HepG2 (cell line): ENCODE measurements around the gene MEGF11. TPM values are rescaled to one million over a fixed set of nuclear protein-coding genes. Genes with fewer than 3 reads are reported as not detected.

ENCODE experiments used
- ATAC-seq: fragments of 200-7000 bp; cut with Tn5 transposase; 3 replicates; pipeline ENCODE4 v1.9.1; 2020; ENCODE audit warnings: mild to moderate bottlenecking, moderate library complexity
- BruUV-seq: library from RNA; stranded (reverse); fragments of 400-500 nt; replicated peaks from 2 replicates; lab custom pipeline; 2021; lab: Mats Ljungman, UMichigan
- CTCF ChIA-PET: fragments of 300-600 bp; formaldehyde crosslinking; extraction: SDS; loops from one replicate; lab custom pipeline; 2021; ENCODE audit warnings: low total read pairs, inconsistent platforms, low intra/inter-chr PET ratio; lab: Yijun Ruan, JAX
- POLR2A ChIA-PET: fragments of 350-600 bp; sonication (Branson Sonifier 250); formaldehyde crosslinking; loops from one replicate; lab custom pipeline; 2020; ENCODE audit warnings: antibody characterized with exemption, inconsistent platforms; lab: Yijun Ruan, JAX
- DNase-seq: peaks from one replicate; pipeline ENCODE4 v3.0.0-alpha.2; 2015; ENCODE audit warnings: low spot score
- FAIRE-seq: peaks from 3 replicates; lab custom pipeline; 2011; peaks lifted over from hg19 to GRCh38; lab: Jason Lieb, UNC
- H2AFZ ChIP-seq: one replicate; pipeline ENCODE4 v1.6.1; 2011; ENCODE audit warnings: low read length, inconsistent platforms
- H3K27ac ChIP-seq: fragments of 300-600 bp; 3 replicates; pipeline ENCODE4 v1.8.0; 2011; ENCODE audit warnings: mixed run types, mild to moderate bottlenecking, mixed read lengths, low read length, inconsistent platforms; ENCODE audit not compliant: insufficient read depth; ENCODE audit errors: extremely low read length
- H3K27me3 ChIP-seq, 2 experiments: fragments of 200-600 bp in 1 of 2; 2 replicates in 1 of 2; 3 replicates in 1 of 2; pipeline versions ENCODE4 v1.6.0 to v1.8.0; 2011; ENCODE audit warnings: low read length in 2 of 2, mild to moderate bottlenecking in 2 of 2, moderate library complexity in 2 of 2, inconsistent platforms in 1 of 2; ENCODE audit not compliant: insufficient read depth in 2 of 2, control insufficient read depth in 1 of 2
- H3K36me3 ChIP-seq, 2 experiments: fragments of 200-600 bp in 1 of 2; replicated peaks in 1 of 2; 2 replicates in 1 of 2; 3 replicates in 1 of 2; pipeline versions ENCODE4 v1.5.1 to v1.8.0; 2011; ENCODE audit warnings: low read length in 2 of 2, inconsistent platforms in 1 of 2; ENCODE audit not compliant: insufficient read depth in 2 of 2, control insufficient read depth in 1 of 2
- H3K4me1 ChIP-seq: 2 replicates; pipeline ENCODE4 v1.5.1; 2012; ENCODE audit warnings: low read length, inconsistent platforms; ENCODE audit not compliant: insufficient read depth
- H3K4me2 ChIP-seq: 2 replicates; pipeline ENCODE4 v1.6.0; 2011; ENCODE audit warnings: low read depth, low read length, inconsistent platforms
- H3K4me3 ChIP-seq, 3 experiments: fragments of 200-600 bp in 1 of 3; sonication (generic), shearing (Covaris generic) in 1 of 3; replicated peaks in 1 of 3; 2 replicates each; pipeline ENCODE4 v1.5.1; 2011 to 2016; ENCODE audit warnings: low read length in 3 of 3, inconsistent platforms in 2 of 3, low read depth in 2 of 3, mild to moderate bottlenecking in 2 of 3, control low read depth in 1 of 3, mixed read lengths in 1 of 3; ENCODE audit not compliant: insufficient read depth in 1 of 3
- H3K79me2 ChIP-seq: one replicate; pipeline ENCODE4 v1.6.1; 2011; ENCODE audit warnings: low read length, inconsistent platforms; ENCODE audit not compliant: insufficient read depth
- H3K9ac ChIP-seq: 2 replicates; pipeline ENCODE4 v1.6.0; 2011; ENCODE audit warnings: mild to moderate bottlenecking, low read depth, low read length, inconsistent platforms; ENCODE audit not compliant: insufficient read depth
- H3K9me3 ChIP-seq: 2 replicates; pipeline ENCODE4 v1.5.1; 2012; ENCODE audit warnings: mild to moderate bottlenecking, low read length
- H4K20me1 ChIP-seq: 2 replicates; pipeline ENCODE4 v1.6.0; 2011; ENCODE audit warnings: inconsistent platforms, mild to moderate bottlenecking, low read length, moderate library complexity; ENCODE audit not compliant: insufficient read depth
- MAFF ChIP-seq: IDR thresholded peaks from 2 replicates; pipeline ENCODE4 v1.6.1; 2011; ENCODE audit warnings: low read depth, low read length, improper control_type of control experiment
- ZBTB3 ChIP-seq: sonication (generic); formaldehyde crosslinking; IDR thresholded peaks from 2 replicates; pipeline ENCODE4 v1.4.0; 2020; ENCODE audit warnings: low read depth, mild to moderate bottlenecking, moderate library complexity, missing genetic modification reagents, borderline replicate concordance
- ZBTB38 ChIP-seq: sonication (generic); formaldehyde crosslinking; IDR thresholded peaks from 2 replicates; pipeline ENCODE4 v1.5.1; 2020; ENCODE audit warnings: mild to moderate bottlenecking, missing genetic modification reagents
- WGBS: methylation state at CpG from one replicate; pipeline ENCODE4 v1.1.6; 2017; ENCODE audit warnings: low lambda C conversion rate; 5-methylcytosine and 5-hydroxymethylcytosine counted together
- in situ Hi-C: cut with HindIII; loops from 2 replicates; pipeline ENCODE4 v1.10.0; 2017; ENCODE audit warnings: low pct_unique_long_range_greater_than_20kb; ENCODE audit not compliant: extremely low pct_ligation_motif_present
- intact Hi-C: fragments of 100-400 bp; cut with micrococcal nuclease; formaldehyde crosslinking; loops from one replicate; pipeline ENCODE4 v1.10.0; 2022; ENCODE audit not compliant: unreplicated experiment
- microRNA-seq: library from miRNA; unstranded; fragments of <30 nt; microRNA quantifications from one replicate; pipeline ENCODE4, GENCODE V29; 2020
- polyA plus RNA-seq, 8 experiments: library from polyadenylated mRNA; depleted of rRNA in 3 of 8; stranded (reverse) in 7 of 8; unstranded in 1 of 8; fragments of >200 nt; fragmentation: Illumina TruSeq in 4 of 8; extraction: Trizol in 4 of 8; gene quantifications; 2 replicates each; pipeline versions ENCODE4 v1.2.1 to v1.2.3, GENCODE V29; 2011 to 2016; ENCODE audit warnings: low read depth in 4 of 8, missing spikeins in 1 of 8, mixed read lengths in 1 of 8; ENCODE audit not compliant: insufficient read depth in 1 of 8
- small RNA-seq, 3 experiments: library from RNA; depleted of rRNA; stranded (forward); fragments of <200 nt; gene quantifications; one replicate each; pipeline ENCODE3, GENCODE V24; 2012; ENCODE audit warnings: low read depth in 2 of 3, low replicate concordance in 1 of 3; ENCODE audit not compliant: insufficient read length in 3 of 3, insufficient read depth in 2 of 3
- total RNA-seq, 5 experiments: library from RNA; depleted of rRNA; stranded (reverse); fragments of >200 nt; fragmentation: Illumina TruSeq; extraction: Trizol; gene quantifications; 2 replicates each; pipeline ENCODE4 v1.2.3, GENCODE V29; 2016; ENCODE audit warnings: low read depth in 1 of 5
- TF ChIP-seq, protein P1 (sequence below): sonication (generic); formaldehyde crosslinking; IDR thresholded peaks from 2 replicates; pipeline ENCODE4 v1.5.1; 2020; ENCODE audit warnings: mild to moderate bottlenecking, missing genetic modification reagents, moderate library complexity
- TF ChIP-seq, protein P2 (sequence below): sonication (generic); formaldehyde crosslinking; IDR thresholded peaks from 2 replicates; pipeline ENCODE4 v1.4.0; 2020; ENCODE audit warnings: missing genetic modification reagents, borderline replicate concordance

Gene MEGF11
- total and polyA plus RNA-seq, 2 of the 13 experiments (the other 11 are each of a cell fraction or from before 2014, with no cell fraction given), result not detected

DNA sequence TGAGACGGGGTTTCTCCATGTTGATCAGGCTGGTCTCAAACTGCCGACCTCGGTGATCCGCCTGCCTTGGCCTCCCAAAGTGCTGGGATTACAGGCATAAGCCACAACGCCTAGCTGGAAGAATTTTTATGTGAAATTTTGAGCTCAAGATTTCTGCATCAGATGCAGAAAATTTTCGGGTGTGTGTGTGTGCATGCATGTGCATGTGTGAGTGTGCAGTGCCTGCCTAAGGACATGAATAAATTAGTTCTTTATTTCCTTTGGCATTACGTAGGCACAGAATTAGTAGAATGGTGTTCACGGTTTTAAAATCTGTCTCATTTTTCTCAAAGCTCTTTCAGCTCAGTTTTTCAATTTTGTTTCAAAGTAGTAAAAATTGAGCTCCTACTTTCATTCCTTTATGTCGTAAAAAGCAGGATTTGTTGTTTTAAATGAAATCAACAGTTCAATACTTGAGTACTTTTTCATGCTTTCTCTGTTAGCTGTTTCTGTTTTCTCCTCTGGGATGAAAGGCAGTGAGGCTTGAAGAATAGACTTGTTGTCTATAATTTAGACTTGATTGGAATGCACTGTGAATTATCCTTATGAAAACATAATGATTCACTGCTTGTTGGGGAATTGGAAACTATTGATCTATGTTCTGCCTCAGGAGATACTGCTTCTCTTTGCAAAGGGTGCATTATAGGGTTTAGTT is 407.6 kb downstream of the MEGF11 start:
- H3K79me2 ChIP-seq, result no peaks in the 10 kb centered on the region
- in situ Hi-C loops, result no loop called here
- no peak for DNase-seq

More for the DNA sequence above, 407.6 kb downstream of the MEGF11 start:
- ATAC-seq (no peak), FAIRE-seq (no peak)
- WGBS, result 32% methylated on average over 9 of the region's 9 CpGs
- Histone ChIP-seq H3K4me1 (peaks cover 44% of the 10 kb centered on the region), H2AFZ (no peak overlapping the region), H3K4me3 (no peak overlapping the region), H4K20me1 (no peaks in the 10 kb centered on the region), H3K27me3 (no peaks in the 10 kb centered on the region), H3K9ac (no peak overlapping the region), H3K36me3 (no peaks in the 10 kb centered on the region), H3K27ac (no peak overlapping the region), H3K9me3 (no peaks in the 10 kb centered on the region), H3K4me2 (peak overlapping the region; percentile 30; the same call in 1 of the 2 replicates)
- BruUV-seq, result no TSS peak
- CTCF ChIA-PET, result no interaction called here
- intact Hi-C loops, result no loop called here
- TF ChIP-seq, protein P1, sequence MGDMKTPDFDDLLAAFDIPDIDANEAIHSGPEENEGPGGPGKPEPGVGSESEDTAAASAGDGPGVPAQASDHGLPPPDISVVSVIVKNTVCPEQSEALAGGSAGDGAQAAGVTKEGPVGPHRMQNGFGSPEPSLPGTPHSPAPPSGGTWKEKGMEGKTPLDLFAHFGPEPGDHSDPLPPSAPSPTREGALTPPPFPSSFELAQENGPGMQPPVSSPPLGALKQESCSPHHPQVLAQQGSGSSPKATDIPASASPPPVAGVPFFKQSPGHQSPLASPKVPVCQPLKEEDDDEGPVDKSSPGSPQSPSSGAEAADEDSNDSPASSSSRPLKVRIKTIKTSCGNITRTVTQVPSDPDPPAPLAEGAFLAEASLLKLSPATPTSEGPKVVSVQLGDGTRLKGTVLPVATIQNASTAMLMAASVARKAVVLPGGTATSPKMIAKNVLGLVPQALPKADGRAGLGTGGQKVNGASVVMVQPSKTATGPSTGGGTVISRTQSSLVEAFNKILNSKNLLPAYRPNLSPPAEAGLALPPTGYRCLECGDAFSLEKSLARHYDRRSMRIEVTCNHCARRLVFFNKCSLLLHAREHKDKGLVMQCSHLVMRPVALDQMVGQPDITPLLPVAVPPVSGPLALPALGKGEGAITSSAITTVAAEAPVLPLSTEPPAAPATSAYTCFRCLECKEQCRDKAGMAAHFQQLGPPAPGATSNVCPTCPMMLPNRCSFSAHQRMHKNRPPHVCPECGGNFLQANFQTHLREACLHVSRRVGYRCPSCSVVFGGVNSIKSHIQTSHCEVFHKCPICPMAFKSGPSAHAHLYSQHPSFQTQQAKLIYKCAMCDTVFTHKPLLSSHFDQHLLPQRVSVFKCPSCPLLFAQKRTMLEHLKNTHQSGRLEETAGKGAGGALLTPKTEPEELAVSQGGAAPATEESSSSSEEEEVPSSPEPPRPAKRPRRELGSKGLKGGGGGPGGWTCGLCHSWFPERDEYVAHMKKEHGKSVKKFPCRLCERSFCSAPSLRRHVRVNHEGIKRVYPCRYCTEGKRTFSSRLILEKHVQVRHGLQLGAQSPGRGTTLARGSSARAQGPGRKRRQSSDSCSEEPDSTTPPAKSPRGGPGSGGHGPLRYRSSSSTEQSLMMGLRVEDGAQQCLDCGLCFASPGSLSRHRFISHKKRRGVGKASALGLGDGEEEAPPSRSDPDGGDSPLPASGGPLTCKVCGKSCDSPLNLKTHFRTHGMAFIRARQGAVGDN (CRISPR knock-in tag), result no peak
- TF ChIP-seq ZBTB38 (no peak), MAFF (no peak), ZBTB3 (CRISPR knock-in tag) (no peak)
- TF ChIP-seq, protein P2, sequence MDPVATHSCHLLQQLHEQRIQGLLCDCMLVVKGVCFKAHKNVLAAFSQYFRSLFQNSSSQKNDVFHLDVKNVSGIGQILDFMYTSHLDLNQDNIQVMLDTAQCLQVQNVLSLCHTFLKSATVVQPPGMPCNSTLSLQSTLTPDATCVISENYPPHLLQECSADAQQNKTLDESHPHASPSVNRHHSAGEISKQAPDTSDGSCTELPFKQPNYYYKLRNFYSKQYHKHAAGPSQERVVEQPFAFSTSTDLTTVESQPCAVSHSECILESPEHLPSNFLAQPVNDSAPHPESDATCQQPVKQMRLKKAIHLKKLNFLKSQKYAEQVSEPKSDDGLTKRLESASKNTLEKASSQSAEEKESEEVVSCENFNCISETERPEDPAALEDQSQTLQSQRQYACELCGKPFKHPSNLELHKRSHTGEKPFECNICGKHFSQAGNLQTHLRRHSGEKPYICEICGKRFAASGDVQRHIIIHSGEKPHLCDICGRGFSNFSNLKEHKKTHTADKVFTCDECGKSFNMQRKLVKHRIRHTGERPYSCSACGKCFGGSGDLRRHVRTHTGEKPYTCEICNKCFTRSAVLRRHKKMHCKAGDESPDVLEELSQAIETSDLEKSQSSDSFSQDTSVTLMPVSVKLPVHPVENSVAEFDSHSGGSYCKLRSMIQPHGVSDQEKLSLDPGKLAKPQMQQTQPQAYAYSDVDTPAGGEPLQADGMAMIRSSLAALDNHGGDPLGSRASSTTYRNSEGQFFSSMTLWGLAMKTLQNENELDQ (CRISPR knock-in tag), result no peak
- POLR2A ChIA-PET, result interaction anchor here (1.5 kb wide), 1 partner anchor 13 kb away, joined by 4 read pairs; no protein-coding TSS in a partner anchor

Small RNA genes within 50 kb of the gene (microRNA-seq; reads per million reads assigned to microRNA genes)
- not detected for gene MIR4311

Small RNA genes within 50 kb of the gene (small RNA-seq; reads per million reads assigned to genes)
- 0 reads per million in 3 experiments for gene MIR4311

Other genes starting within 250 kb of the MEGF11 start
- gene DIS3L, start 39.8 kb upstream of the MEGF11 start, total RNA-seq (2016; rRNA removed; fragmentation: Illumina TruSeq; extraction: Trizol), result 50.5 and 65.4 TPM in 2 replicates
- gene DIS3L, start 39.8 kb upstream of the MEGF11 start, polyA plus RNA-seq (2011; rRNA removed), result 14.9 and 21.0 TPM in 2 replicates
- gene TIPIN, start 102.9 kb upstream of the MEGF11 start, total RNA-seq (2016; rRNA removed; fragmentation: Illumina TruSeq; extraction: Trizol), result 28.6 and 37.9 TPM in 2 replicates
- 2.3 and 2.7 TPM in 2 replicates for gene TIPIN, start 102.9 kb upstream of the MEGF11 start, polyA plus RNA-seq (2011; rRNA removed)
- 24.1 and 29.5 TPM in 2 replicates for gene MAP2K1, start 133.2 kb upstream of the MEGF11 start, total RNA-seq (2016; rRNA removed; fragmentation: Illumina TruSeq; extraction: Trizol)
- gene MAP2K1, start 133.2 kb upstream of the MEGF11 start, polyA plus RNA-seq (2011; rRNA removed), result 38.7 and 49.2 TPM in 2 replicates
- gene SNAPC5, start 244.0 kb upstream of the MEGF11 start, total RNA-seq (2016; rRNA removed; fragmentation: Illumina TruSeq; extraction: Trizol), result 36.2 and 49.3 TPM in 2 replicates
- 13.4 and 14.8 TPM in 2 replicates for gene SNAPC5, start 244.0 kb upstream of the MEGF11 start, polyA plus RNA-seq (2011; rRNA removed)